GM21619 (cell line): ENCODE measurements around the gene WDR37.

Experiments used
- ATAC-seq: cut with Tn5 transposase; IDR thresholded peaks from one replicate; pipeline ENCODE4 v1.9.1; 2021; ENCODE audit not compliant: unreplicated experiment

WDR37 gene

GRCh38 chr10:1068380-1069361 lies 12.5 kb downstream of the WDR37 start:
- no peak for ATAC-seq

DNA sequence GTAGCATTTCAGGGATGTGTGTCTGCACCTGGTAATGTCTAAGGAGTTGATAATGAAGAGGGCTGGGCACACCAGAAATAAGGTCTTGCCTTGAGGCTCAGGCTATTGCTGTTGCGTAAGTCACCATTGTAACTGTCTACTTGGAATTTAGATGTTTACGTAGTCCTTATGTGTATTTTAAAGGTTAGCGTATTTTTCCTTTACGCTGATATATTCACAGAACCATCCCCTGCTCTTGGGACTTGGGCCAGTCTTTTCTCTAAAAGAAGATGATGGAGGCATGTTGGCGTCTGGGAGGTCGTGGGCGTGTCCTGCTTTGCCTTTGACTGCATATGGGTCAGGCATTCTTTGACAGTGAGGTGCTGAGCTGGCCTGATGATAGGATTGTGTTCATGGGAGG lies 14.7 kb downstream of the WDR37 start:
- no peak for ATAC-seq

GRCh38 chr10:1074052-1074747 lies 18.0 kb downstream of the WDR37 start:
- no peak for ATAC-seq

- no peak for ATAC-seq
Observed at GRCh38 chr10:1074748-1075308, 18.6 kb downstream of the WDR37 start.

DNA sequence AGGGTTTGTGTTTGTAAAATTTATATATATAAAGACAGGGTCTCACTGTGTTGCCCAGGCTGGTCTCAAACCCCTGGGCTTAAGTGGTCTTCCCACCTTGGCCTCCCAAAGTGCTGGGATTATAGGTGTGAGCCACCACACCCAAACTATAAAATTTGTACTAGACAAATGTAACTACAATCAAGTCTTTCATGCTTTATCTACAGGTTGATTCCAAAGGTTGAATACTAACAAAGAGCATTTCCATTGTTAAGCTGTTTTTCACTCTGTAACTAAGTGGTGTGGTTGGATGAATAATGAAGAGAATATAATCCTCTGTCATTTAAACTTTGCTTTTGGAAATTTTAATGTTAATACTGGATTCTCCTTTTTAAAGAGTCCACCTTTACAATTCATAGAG lies 22.5 kb downstream of the WDR37 start:
- ATAC-seq: no peak

GRCh38 chr10:1083581-1083980 lies 27.4 kb downstream of the WDR37 start:
- no peak for ATAC-seq

DNA sequence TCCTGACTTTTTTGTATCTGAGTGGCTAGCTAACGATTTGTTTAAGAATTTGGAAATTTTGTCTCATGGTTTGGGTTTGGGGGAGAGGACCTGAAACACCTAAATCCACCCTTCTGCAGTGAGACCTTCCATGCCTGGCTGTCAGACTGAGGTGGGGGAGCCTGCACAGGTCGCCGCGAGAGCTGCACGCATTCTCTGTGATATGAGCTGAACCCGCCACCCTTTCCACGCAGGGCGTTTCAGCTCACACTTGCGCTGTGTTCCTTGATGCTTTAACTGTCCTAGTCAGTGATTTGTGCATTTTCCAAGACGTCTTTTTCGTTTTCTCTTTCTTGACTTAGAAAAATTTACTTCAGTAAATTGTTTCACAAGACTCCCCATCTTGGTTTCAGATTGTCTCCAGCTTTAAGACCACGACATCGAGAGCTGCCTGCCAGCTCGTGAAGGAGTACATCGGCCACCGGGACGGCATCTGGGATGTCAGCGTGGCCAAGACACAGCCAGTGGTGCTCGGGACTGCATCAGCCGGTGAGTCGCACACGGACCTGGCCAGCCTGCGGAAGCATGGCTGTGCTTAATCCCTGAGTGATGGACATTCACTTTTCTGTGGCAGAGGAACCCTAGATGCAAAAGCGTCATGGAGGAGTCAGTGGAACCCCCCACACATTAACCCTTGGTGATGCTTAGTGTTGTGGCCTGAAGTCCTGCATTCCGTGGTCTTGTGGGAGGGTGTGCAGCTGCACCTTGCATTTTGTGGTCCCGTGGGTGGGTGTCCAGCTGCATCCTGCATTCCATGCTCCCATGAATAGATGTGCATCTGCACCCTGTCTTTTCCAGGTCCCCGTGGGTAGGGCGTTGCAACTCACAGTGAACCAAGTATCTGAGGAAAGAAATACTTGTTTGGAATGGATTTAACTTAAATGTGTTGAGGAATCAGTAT lies 28.1 kb downstream of the WDR37 start:
- ATAC-seq: no peak

DNA sequence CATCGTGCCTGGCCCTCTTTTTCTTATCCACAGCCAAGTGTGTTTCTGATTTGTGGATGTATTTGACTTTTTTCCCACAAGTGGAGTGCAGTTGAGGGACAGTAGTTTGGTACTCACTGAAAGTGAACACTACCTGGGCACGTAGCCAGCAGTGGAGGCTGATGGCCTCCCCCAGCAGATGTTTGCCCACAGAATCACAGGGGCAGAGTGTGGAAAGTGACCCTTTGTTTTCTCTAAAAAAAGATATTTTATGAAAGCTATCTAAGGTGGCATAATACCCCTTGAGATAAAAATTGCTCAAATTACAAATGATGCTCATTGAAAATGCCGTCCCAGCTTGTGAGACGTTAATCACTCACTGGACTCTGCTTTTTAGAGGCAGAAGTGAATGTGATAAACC lies 29.1 kb downstream of the WDR37 start:
- no peak for ATAC-seq

DNA sequence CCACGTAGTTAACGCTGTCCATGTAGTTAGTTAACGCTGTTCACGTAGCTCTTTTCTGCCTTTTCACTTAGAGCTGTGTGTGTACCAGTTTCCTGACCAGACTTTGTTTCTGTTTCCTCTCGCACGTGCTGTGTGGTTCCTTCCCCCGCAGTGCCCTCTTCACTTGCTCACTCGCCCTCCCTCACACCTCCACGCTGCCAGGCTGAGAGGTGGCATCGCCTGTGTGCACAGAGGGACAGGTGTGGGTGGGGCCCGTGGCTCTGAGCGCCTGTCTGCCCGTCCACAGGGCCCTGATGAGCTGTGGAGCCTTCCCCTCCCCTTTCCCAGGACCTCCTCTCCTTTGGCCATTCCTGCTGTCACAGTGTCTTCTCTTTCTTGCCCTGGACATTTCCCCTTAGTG lies 30.6 kb downstream of the WDR37 start:
- ATAC-seq: no peak

- ATAC-seq: no peak
Observed at GRCh38 chr10:1089017-1089689, 33.0 kb downstream of the WDR37 start.

- no peak for ATAC-seq
Observed at GRCh38 chr10:1090696-1091095, 34.5 kb downstream of the WDR37 start.

- ATAC-seq: no peak
Observed at GRCh38 chr10:1093696-1094095, 37.5 kb downstream of the WDR37 start.

- no peak for ATAC-seq
Observed at GRCh38 chr10:1094112-1095057, 38.2 kb downstream of the WDR37 start.

GRCh38 chr10:1095498-1095897 lies 39.3 kb downstream of the WDR37 start:
- no peak for ATAC-seq

GRCh38 chr10:1096287-1096889 lies 40.2 kb downstream of the WDR37 start:
- ATAC-seq: no peak

- no peak for ATAC-seq
Observed at GRCh38 chr10:1097436-1097835, 41.3 kb downstream of the WDR37 start.

GRCh38 chr10:1100143-1100542 lies 44.0 kb downstream of the WDR37 start:
- no peak for ATAC-seq

GRCh38 chr10:1100691-1101368 lies 44.6 kb downstream of the WDR37 start:
- ATAC-seq: no peak
